ENCODE measurements around the gene KAT14.
"Not testable (repeated sequence)": the region's sequence is repeated elsewhere in the genome, so short reads cannot be mapped to it uniquely, and the experiment has no call there.

Gene KAT14

DNA sequence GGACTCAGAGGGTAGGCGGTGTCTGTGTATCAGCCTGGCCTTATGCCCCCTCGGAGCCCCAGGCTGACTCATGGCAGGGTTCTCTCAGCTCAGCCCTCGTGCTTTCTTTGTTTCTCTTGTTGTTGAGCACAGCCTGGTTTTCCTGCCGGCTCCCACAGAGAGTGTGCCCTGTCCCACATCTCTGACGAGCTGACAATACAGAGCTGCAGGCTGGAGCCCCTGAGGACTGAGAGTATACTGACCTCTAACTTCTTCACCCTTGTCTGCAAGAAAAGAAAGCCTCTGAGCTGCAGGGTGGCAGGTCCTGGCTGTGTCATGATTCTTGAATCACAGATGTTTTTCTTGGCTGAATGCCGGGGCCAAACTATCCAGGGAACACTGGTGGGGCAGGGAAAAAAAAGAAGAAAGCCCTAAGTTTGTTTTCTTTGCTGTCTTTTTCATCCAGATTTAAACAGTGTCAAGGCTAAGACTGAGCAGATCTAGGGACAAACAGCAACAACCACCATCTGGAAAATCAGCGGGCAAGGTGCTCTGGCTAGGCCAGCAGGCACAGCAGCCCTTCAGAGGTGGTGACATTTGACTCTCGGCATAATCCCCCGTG lies 87.4 kb downstream of the KAT14 start:
- peak; percentile 57 for DNase-seq

DNA sequence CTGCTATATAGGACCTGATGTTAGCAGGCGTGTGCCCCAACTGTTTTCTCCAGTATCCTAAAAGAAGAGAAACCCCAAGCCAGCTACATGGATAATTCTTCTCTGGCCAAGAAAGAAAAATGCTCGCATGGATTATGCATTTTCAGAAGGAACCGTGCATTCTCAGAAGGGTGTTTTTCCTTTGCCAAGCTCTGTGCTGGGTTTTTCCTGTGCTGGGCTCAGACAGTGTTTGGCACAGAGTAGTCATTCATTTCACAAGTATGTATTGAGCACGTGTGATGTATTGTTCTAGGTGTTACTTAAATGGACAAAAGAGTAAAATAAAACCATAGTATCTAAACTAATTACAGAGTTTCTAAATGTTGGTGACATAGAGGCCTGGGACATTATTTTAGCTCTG lies 88.0 kb downstream of the KAT14 start:
- no peak for DNase-seq

- DNase-seq: not testable (repeated sequence)
These were observed 89.1 kb downstream of the KAT14 start for GRCh38 chr20:18226741-18227140.

- no peak for DNase-seq
These were observed 95.8 kb downstream of the KAT14 start for GRCh38 chr20:18233408-18233943.
